Progenitor cell of endocrine pancreas (in vitro differentiated cells): ENCODE measurements around the gene SIRT7. TPM values are rescaled to one million over a fixed set of nuclear protein-coding genes. Genes with fewer than 3 reads are reported as not detected.
"Not testable (repeated sequence)": the region's sequence is repeated elsewhere in the genome, so short reads cannot be mapped to it uniquely, and the experiment has no call there.

Experiments
- DNase-seq: peaks from one replicate; pipeline ENCODE4 v3.0.0; 2021; ENCODE audit warnings: low spot score; ENCODE audit not compliant: unreplicated experiment
- H3K27ac Mint-ChIP-seq: 2 replicates; pipeline ENCODE4 v1.8.0; 2021; ENCODE audit warnings: mild to moderate bottlenecking, moderate library complexity, mixed read lengths
- H3K27me3 Mint-ChIP-seq: 2 replicates; pipeline ENCODE4 v1.8.0; 2021; ENCODE audit warnings: mixed read lengths
- H3K36me3 Mint-ChIP-seq: 2 replicates; pipeline ENCODE4 v1.8.0; 2022; ENCODE audit warnings: mixed read lengths; ENCODE audit not compliant: insufficient read depth
- H3K4me1 Mint-ChIP-seq: 2 replicates; pipeline ENCODE4 v1.8.0; 2021; ENCODE audit warnings: low read depth, mixed read lengths
- H3K4me3 Mint-ChIP-seq: 2 replicates; pipeline ENCODE4 v1.8.0; 2021; ENCODE audit warnings: low read depth, mild to moderate bottlenecking, moderate library complexity, mixed read lengths
- H3K9me3 Mint-ChIP-seq: 2 replicates; pipeline ENCODE4 v1.8.0; 2021; ENCODE audit warnings: low read depth, mixed read lengths
- CTCF ChIP-seq: fragments of 200-600 bp; sonication (generic); IDR thresholded peaks from one replicate; pipeline ENCODE4 v1.5.0; 2021; ENCODE audit warnings: antibody characterized with exemption, mild to moderate bottlenecking; ENCODE audit not compliant: unreplicated experiment
- total RNA-seq: library from RNA; stranded (reverse); gene quantifications from 2 replicates; pipeline ENCODE4 v1.2.1, GENCODE V29; 2021

SIRT7 gene
- total RNA-seq, 1 donor from 2014 or later, result 34.0 TPM

GRCh38 chr17:81921996-81922565, 4.1 kb upstream of the SIRT7 start:
- H3K4me1 Mint-ChIP-seq, result peaks cover 33% of the 10 kb centered on the region
- no peak for DNase-seq
- no peak overlapping the region for H3K27ac Mint-ChIP-seq
- no peaks in the 10 kb centered on the region for H3K9me3 Mint-ChIP-seq
- TF ChIP-seq CTCF, result no peak
- no peak overlapping the region for H3K4me3 Mint-ChIP-seq
- H3K27me3 Mint-ChIP-seq, result no peaks in the 10 kb centered on the region
- H3K36me3 Mint-ChIP-seq, result peaks cover 7% of the 10 kb centered on the region

GRCh38 chr17:81921537-81921862, 3.5 kb upstream of the SIRT7 start:
- no peak overlapping the region for H3K27ac Mint-ChIP-seq

DNA sequence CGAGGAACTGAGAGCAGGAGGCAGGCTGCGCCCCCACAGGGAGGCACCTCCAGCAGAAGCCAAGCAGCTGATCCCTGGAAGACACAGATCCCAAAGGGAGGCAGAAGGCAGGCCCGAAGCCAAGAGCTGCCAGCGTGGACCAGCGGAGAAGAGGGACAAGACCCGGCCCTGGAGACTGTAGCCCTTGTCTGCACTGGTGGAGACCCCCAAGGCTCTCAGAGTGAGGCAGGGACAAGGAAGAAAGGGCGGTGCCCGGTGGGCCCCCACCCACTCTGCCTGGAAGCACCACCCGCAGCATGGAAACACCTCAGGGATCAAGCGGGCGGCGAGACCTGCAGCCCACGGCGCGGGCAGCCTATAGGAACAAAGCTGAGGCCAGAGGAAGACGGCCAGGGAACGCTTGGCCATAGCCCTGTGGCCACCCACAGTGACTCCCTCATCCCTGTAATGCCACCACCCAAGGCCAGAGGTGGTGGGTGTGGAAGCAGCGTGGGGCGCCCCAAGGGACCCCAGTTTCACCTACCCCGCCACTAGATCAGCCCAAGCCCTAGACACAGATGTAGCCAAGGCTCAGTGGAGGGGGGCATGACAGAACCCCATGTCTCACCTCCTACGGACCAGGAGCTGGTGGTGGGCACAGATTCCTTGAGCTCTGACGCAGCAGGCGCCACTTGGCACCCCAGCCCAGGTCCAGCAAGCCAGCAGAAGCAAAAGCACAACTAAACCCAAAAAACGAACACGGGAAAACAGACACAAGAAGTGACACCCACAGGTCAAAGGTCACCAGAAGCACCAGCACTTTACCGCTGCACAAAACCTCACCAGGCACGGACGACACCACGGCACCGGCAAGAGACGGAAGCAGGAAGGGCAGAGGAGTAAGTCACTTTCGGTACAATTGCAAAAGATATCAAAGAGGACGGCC, 2.9 kb upstream of the SIRT7 start:
- H3K27ac Mint-ChIP-seq, result no peak overlapping the region
- peaks cover 8% of the 10 kb centered on the region for H3K36me3 Mint-ChIP-seq

More at GRCh38 chr17:81921537-81921862, 3.5 kb upstream of the SIRT7 start:
- H3K4me3 Mint-ChIP-seq, result no peak overlapping the region
- H3K36me3 Mint-ChIP-seq, result peaks cover 8% of the 10 kb centered on the region
- TF ChIP-seq CTCF, result no peak
- peaks cover 37% of the 10 kb centered on the region for H3K4me1 Mint-ChIP-seq
- no peaks in the 10 kb centered on the region for H3K9me3 Mint-ChIP-seq
- no peaks in the 10 kb centered on the region for H3K27me3 Mint-ChIP-seq
- no peak for DNase-seq

GRCh38 chr17:81918832-81919545, 1.0 kb upstream of the SIRT7 start:
- H3K9me3 Mint-ChIP-seq, result no peaks in the 10 kb centered on the region
- no peak for DNase-seq
- peak overlapping the region; percentile 77 for H3K4me3 Mint-ChIP-seq
- H3K36me3 Mint-ChIP-seq, result peaks cover 10% of the 10 kb centered on the region
- peak overlapping the region; percentile 78 for H3K27ac Mint-ChIP-seq
- H3K4me1 Mint-ChIP-seq, result peaks cover 23% of the 10 kb centered on the region
- H3K27me3 Mint-ChIP-seq, result no peaks in the 10 kb centered on the region
- no peak for TF ChIP-seq CTCF

More for the DNA sequence above, 2.9 kb upstream of the SIRT7 start:
- DNase-seq, result no peak
- H3K4me3 Mint-ChIP-seq, result no peak overlapping the region
- TF ChIP-seq CTCF, result no peak
- H3K9me3 Mint-ChIP-seq, result no peaks in the 10 kb centered on the region
- peaks cover 31% of the 10 kb centered on the region for H3K4me1 Mint-ChIP-seq
- H3K27me3 Mint-ChIP-seq, result no peaks in the 10 kb centered on the region

GRCh38 chr17:81918333-81918669, 325 bp upstream of the SIRT7 start:
- DNase-seq, H3K9me3 Mint-ChIP-seq, H3K27me3 Mint-ChIP-seq: not testable (repeated sequence)
- H3K27ac Mint-ChIP-seq, result peak overlapping the region; percentile 85
- peak overlapping the region; percentile 77 for H3K4me3 Mint-ChIP-seq
- H3K4me1 Mint-ChIP-seq, result peaks cover 21% of the 10 kb centered on the region
- peaks cover 12% of the 10 kb centered on the region for H3K36me3 Mint-ChIP-seq
